H1 (cell line): ENCODE results near the gene DCHS1. TPM values are rescaled to one million over a fixed set of nuclear protein-coding genes. Genes with fewer than 3 reads are reported as not detected.
A peak's percentile ranks its signal among the peaks of the same experiment; 100 is the strongest.

Experiments used
- CTCF ChIA-PET: fragments of 300-600 bp; sonication (Branson Sonifier 250); formaldehyde crosslinking; loops from one replicate; lab custom pipeline; 2021; ENCODE audit not compliant: partially characterized antibody; lab: Charles Lee
- POLR2A ChIA-PET: fragments of 300-600 bp; sonication (Branson Sonifier 250); formaldehyde crosslinking; loops from one replicate; lab custom pipeline; 2021; ENCODE audit warnings: inconsistent platforms; ENCODE audit not compliant: partially characterized antibody; lab: Charles Lee
- DNase-seq, 2 experiments: peaks; one replicate each; pipeline versions ENCODE4 v3.0.0 to v3.0.0-alpha.2; 2010 to 2022; ENCODE audit warnings: low spot score in 2 of 2, low read depth in 1 of 2, mixed read lengths in 1 of 2
- FAIRE-seq: peaks from 2 replicates; lab custom pipeline; 2011; peaks lifted over from hg19 to GRCh38; lab: Jason Lieb, UNC
- H2AFZ ChIP-seq: 2 replicates; pipeline ENCODE4 v1.8.1; 2012; ENCODE audit warnings: low read length, inconsistent platforms
- H2AK5ac ChIP-seq: 2 replicates; pipeline ENCODE4 v1.6.1; 2013; ENCODE audit warnings: low read depth, low read length
- H2BK120ac ChIP-seq: replicated peaks from 2 replicates; pipeline ENCODE3; 2013; ENCODE audit warnings: low read depth, low read length, inconsistent platforms
- H2BK12ac ChIP-seq: 2 replicates; pipeline ENCODE4 v1.6.1; 2013; ENCODE audit warnings: low read depth, low read length
- H2BK15ac ChIP-seq: 2 replicates; pipeline ENCODE4 v1.6.1; 2013; ENCODE audit warnings: low read length
- H2BK20ac ChIP-seq: 2 replicates; pipeline ENCODE4 v1.6.1; 2013; ENCODE audit warnings: low read length
- H2BK5ac ChIP-seq: 2 replicates; pipeline ENCODE4 v1.6.1; 2013; ENCODE audit warnings: low read depth, low read length
- H3K14ac ChIP-seq: 2 replicates; pipeline ENCODE4 v1.6.1; 2013; ENCODE audit warnings: inconsistent platforms; ENCODE audit not compliant: insufficient read length
- H3K18ac ChIP-seq: 2 replicates; pipeline ENCODE4 v1.6.1; 2013; ENCODE audit warnings: low read length; ENCODE audit errors: extremely low read depth
- H3K23ac ChIP-seq: 2 replicates; pipeline ENCODE4 v1.6.1; 2013; ENCODE audit warnings: inconsistent platforms; ENCODE audit not compliant: insufficient read length
- H3K23me2 ChIP-seq: 2 replicates; pipeline ENCODE4 v1.6.1; 2013; ENCODE audit warnings: low read depth, low read length
- H3K27ac ChIP-seq: 2 replicates; pipeline ENCODE4 v1.6.1; 2011; ENCODE audit warnings: low read depth, low read length, inconsistent platforms
- H3K27me3 ChIP-seq, 4 experiments: replicated peaks in 1 of 4; 1 replicate in 1 of 4; 2 replicates in 3 of 4; pipeline versions ENCODE4 v1.6.1 to v1.8.1; 2011 to 2013; ENCODE audit warnings: low read length in 3 of 4, mild to moderate bottlenecking in 3 of 4, inconsistent platforms in 2 of 4, mixed read lengths in 2 of 4, moderate library complexity in 1 of 4; ENCODE audit not compliant: control insufficient read depth in 3 of 4, insufficient read depth in 3 of 4; ENCODE audit errors: extremely low read depth in 1 of 4
- H3K36me3 ChIP-seq, 4 experiments: 2 replicates each; pipeline versions ENCODE4 v1.6.1 to v1.8.1; 2011 to 2013; ENCODE audit warnings: mild to moderate bottlenecking in 4 of 4, low read length in 3 of 4, moderate library complexity in 2 of 4, control low read depth in 1 of 4, inconsistent platforms in 1 of 4; ENCODE audit not compliant: insufficient read depth in 4 of 4, control insufficient read depth in 2 of 4
- H3K4ac ChIP-seq: replicated peaks from 2 replicates; pipeline ENCODE3; 2013; ENCODE audit warnings: low read length, low read depth, mixed read lengths, inconsistent platforms; ENCODE audit not compliant: insufficient read length
- H3K4me1 ChIP-seq, 4 experiments: replicated peaks in 1 of 4; 1 replicate in 1 of 4; 2 replicates in 3 of 4; pipeline versions ENCODE4 v1.6.1 to v1.8.1; 2011 to 2013; ENCODE audit warnings: low read length in 3 of 4, inconsistent platforms in 2 of 4, mixed read lengths in 1 of 4; ENCODE audit not compliant: insufficient read depth in 4 of 4, control insufficient read depth in 3 of 4
- H3K4me2 ChIP-seq, 2 experiments: 2 replicates each; pipeline versions ENCODE4 v1.6.1 to v1.8.1; 2011 to 2013; ENCODE audit warnings: low read depth in 2 of 2, low read length in 2 of 2, control low read depth in 1 of 2, inconsistent platforms in 1 of 2, mild to moderate bottlenecking in 1 of 2; ENCODE audit not compliant: insufficient read depth in 1 of 2
- H3K4me3 ChIP-seq, 4 experiments: fragments of 200-600, 300-600 bp in 1 of 4; sonication (generic), shearing (Covaris generic), sonication (Bioruptor Twin) in 1 of 4; 2 replicates each; pipeline versions ENCODE4 v1.5.1 to v1.8.1; 2011 to 2016; ENCODE audit warnings: low read length in 4 of 4, low read depth in 3 of 4, control low read depth in 2 of 4, inconsistent platforms in 2 of 4, mild to moderate bottlenecking in 2 of 4, mixed read lengths in 1 of 4, moderate library complexity in 1 of 4; ENCODE audit not compliant: insufficient read depth in 2 of 4; ENCODE audit errors: extremely low read depth in 1 of 4
- H3K56ac ChIP-seq: replicated peaks from 2 replicates; pipeline ENCODE3; 2013; ENCODE audit warnings: low read depth, mild to moderate bottlenecking, mixed read lengths, low read length, inconsistent platforms; ENCODE audit not compliant: insufficient read length
- H3K79me1 ChIP-seq: 2 replicates; pipeline ENCODE4 v1.6.1; 2013; ENCODE audit warnings: low read depth, low read length, control low read depth
- H3K79me2 ChIP-seq, 2 experiments: 2 replicates each; pipeline versions ENCODE4 v1.6.1 to v1.8.1; 2012 to 2013; ENCODE audit warnings: low read length in 2 of 2, mild to moderate bottlenecking in 2 of 2, inconsistent platforms in 1 of 2; ENCODE audit not compliant: insufficient read depth in 2 of 2, control insufficient read depth in 1 of 2
- H3K9ac ChIP-seq, 4 experiments: replicated peaks in 1 of 4; 1 replicate in 1 of 4; 2 replicates in 3 of 4; pipeline versions ENCODE4 v1.6.1 to v1.8.1; 2011 to 2013; ENCODE audit warnings: low read depth in 3 of 4, low read length in 3 of 4, control low read depth in 2 of 4, mild to moderate bottlenecking in 2 of 4, moderate library complexity in 2 of 4, inconsistent platforms in 1 of 4; ENCODE audit errors: extremely low read depth in 1 of 4
- H3K9me3 ChIP-seq, 2 experiments: 2 replicates each; pipeline versions ENCODE4 v1.6.1 to v1.8.1; 2012 to 2013; ENCODE audit warnings: mild to moderate bottlenecking in 2 of 2, moderate library complexity in 2 of 2, control low read depth in 1 of 2, inconsistent platforms in 1 of 2, low read depth in 1 of 2, low read length in 1 of 2, mixed read lengths in 1 of 2; ENCODE audit not compliant: insufficient read depth in 2 of 2
- H4K20me1 ChIP-seq, 2 experiments: replicated peaks in 1 of 2; 2 replicates each; pipeline versions ENCODE3 to v1.8.1; 2011 to 2013; ENCODE audit warnings: inconsistent platforms in 2 of 2, low read length in 2 of 2, mild to moderate bottlenecking in 1 of 2; ENCODE audit not compliant: insufficient read depth in 2 of 2, control insufficient read depth in 1 of 2
- H4K5ac ChIP-seq: 2 replicates; pipeline ENCODE4 v1.6.1; 2013; ENCODE audit warnings: low read length, low read depth, mixed read lengths, inconsistent platforms; ENCODE audit not compliant: insufficient read length
- H4K8ac ChIP-seq: 2 replicates; pipeline ENCODE4 v1.8.0; 2013; ENCODE audit warnings: mild to moderate bottlenecking, moderate library complexity, low read length, inconsistent platforms; ENCODE audit not compliant: insufficient read depth; ENCODE audit errors: extremely low read depth
- H4K91ac ChIP-seq: replicated peaks from 2 replicates; pipeline ENCODE3; 2013; ENCODE audit warnings: low read length, mixed read lengths, inconsistent platforms; ENCODE audit not compliant: insufficient read length
- ATF2 ChIP-seq: IDR thresholded peaks from 2 replicates; pipeline ENCODE4 v1.6.1; 2012; ENCODE audit warnings: low read length, inconsistent platforms
- MAFK ChIP-seq: IDR thresholded peaks from 2 replicates; pipeline ENCODE4 v1.6.1; 2012; ENCODE audit warnings: low read depth, mild to moderate bottlenecking, improper control_type of control experiment, low read length
- WGBS, 2 experiments: shearing (Covaris generic) in 1 of 2; methylation state at CpG; one replicate each; pipeline versions ENCODE4 v1.1.6 to v1.1.7; 2013 to 2015; ENCODE audit warnings: low lambda C conversion rate in 2 of 2, mixed read lengths in 2 of 2, inconsistent platforms in 1 of 2, low coverage in 1 of 2, missing lambda C conversion rate in 1 of 2; ENCODE audit not compliant: insufficient replicate concordance in 2 of 2, insufficient coverage in 1 of 2, insufficient read length in 1 of 2; ENCODE audit errors: extremely low coverage in 1 of 2, missing lambda C conversion rate in 1 of 2; 5-methylcytosine and 5-hydroxymethylcytosine counted together
- polyA plus RNA-seq, 7 experiments: library from polyadenylated mRNA; depleted of rRNA in 3 of 7; stranded (reverse) in 5 of 7; unstranded in 2 of 7; fragments of >200 nt in 5 of 7; fragments of 200-250 nt in 2 of 7; gene quantifications; 1 replicate in 5 of 7; 2 replicates in 1 of 7; 4 replicates in 1 of 7; pipeline versions ENCODE4 v1.2.1 to v1.2.3, GENCODE V29; 2011 to 2013; ENCODE audit warnings: missing spikeins in 2 of 7, mixed read lengths in 2 of 7
- total RNA-seq: library from RNA; stranded (reverse); fragmentation: NEBNext Ultra II Directional; extraction: Animal tissue kit (Norgen Biotek cat#: 25700); gene quantifications from 2 replicates; pipeline ENCODE4 v1.2.1, GENCODE V29; 2021

Gene DCHS1
- total and polyA plus RNA-seq, 2 of the 8 experiments (the other 6 are each of a cell fraction or from before 2014, with no cell fraction given), result 8.2 to 10.5 TPM

GRCh38 chr11:6682591-6682935 is 27.0 kb upstream of the DCHS1 start:
- no peak overlapping the region for H2BK120ac ChIP-seq
- peak overlapping the region; percentile 97 for H3K27ac ChIP-seq
- peaks cover 0 to 21% of the 10 kb centered on the region in 2 experiments; a peak in 3 of 4 replicates for H3K79me2 ChIP-seq
- no peak for FAIRE-seq
- H3K56ac ChIP-seq, result peak overlapping the region; percentile 99
- H4K5ac ChIP-seq, result peak overlapping the region; percentile 100
- H3K27me3 ChIP-seq, result no peaks in the 10 kb centered on the region; a peak in 1 of 7 replicates
- peak overlapping the region; percentile 97 to 99 (median 98) for H3K9ac ChIP-seq
- peak overlapping the region; percentile 63 for H3K4ac ChIP-seq
- peak overlapping the region; percentile 93 for H2BK5ac ChIP-seq
- peak overlapping the region; percentile 100 for H3K18ac ChIP-seq
- TF ChIP-seq MAFK (no peak), ATF2 (0 out of 2 replicates have a peak, but pooled peaks have one; percentile 56)
- TF ChIP-seq, all 59 proteins: peak for 1
- H3K79me1 ChIP-seq, result no peaks in the 10 kb centered on the region
- H3K4me2 ChIP-seq, result peak overlapping the region; percentile 76 to 95
- H3K23me2 ChIP-seq, result peaks cover 6% of the 10 kb centered on the region; the same call in 1 of the 2 replicates
- ChIA-PET POLR2A (interaction anchor here (1.0 to 4.0 kb wide), 8 partner anchors 11 to 103 kb away, joined by 3 to 32 read pairs (median 6); partner anchors contain the start of gene TPP1), CTCF (interaction anchor here (1.0 to 5.3 kb wide), 12 partner anchors 9 to 178 kb away, joined by 3 to 22 read pairs (median 4); no protein-coding TSS in a partner anchor)
- no peak for DNase-seq
- WGBS, 2 experiments, result 3% methylated on average over 10 of the region's 10 CpGs; no CpG with 5 or more reads in 1 of the 2 experiments
- 0 out of 2 replicates have a peak overlapping the region, but pooled peaks have one; percentile 41 for H2BK12ac ChIP-seq
- peaks cover 9 to 21% (median 14%) of the 10 kb centered on the region in 4 experiments; a peak in 7 of 8 replicates for H3K36me3 ChIP-seq
- peak overlapping the region; percentile 14 for H4K91ac ChIP-seq
- H2BK20ac ChIP-seq, result no peak overlapping the region
- H3K14ac ChIP-seq, result no peak overlapping the region
- H3K9me3 ChIP-seq, result no peaks in the 10 kb centered on the region
- no peak overlapping the region for H2BK15ac ChIP-seq
- peaks cover 0 to 8% of the 10 kb centered on the region in 2 experiments for H4K20me1 ChIP-seq
- H2AK5ac ChIP-seq, result peak overlapping the region; percentile 65; the same call in 1 of the 2 replicates
- H2AFZ ChIP-seq, result no peak overlapping the region
- H3K23ac ChIP-seq, result no peak overlapping the region
- H3K4me3 ChIP-seq, result peak overlapping the region; percentile 90 to 99 (median 98)
- peak overlapping the region; percentile 99; the same call in 1 of the 2 replicates for H4K8ac ChIP-seq
- H3K4me1 ChIP-seq, result peaks cover 2 to 8% (median 5%) of the 10 kb centered on the region in 4 experiments; a peak in 4 of 7 replicates
